Ascending aorta (tissue), 2 donors: ENCODE measurements around the gene TNS4. TPM values are rescaled to one million over a fixed set of nuclear protein-coding genes. Genes with fewer than 3 reads are reported as not detected.
A peak's percentile ranks its signal among the peaks of the same experiment; 100 is the strongest.

Experiments
- DNase-seq, 2 donors: peaks; one replicate each; pipeline ENCODE4 v3.0.0-alpha.2; 2019; ENCODE audit warnings: low spot score in 2 of 2
- H3K27ac ChIP-seq, 2 donors: fragments of 200-600 bp; sonication (generic); one replicate each; pipeline ENCODE4 v1.5.1; 2016 to 2017; ENCODE audit warnings: mild to moderate bottlenecking in 1 of 2
- H3K27me3 ChIP-seq: fragments of 200-600 bp; sonication (generic); one replicate; pipeline ENCODE4 v1.5.1; 2017
- H3K36me3 ChIP-seq, 2 donors: fragments of 200-600 bp; sonication (generic); one replicate each; pipeline ENCODE4 v1.5.1; 2016
- H3K4me1 ChIP-seq, 2 donors: fragments of 200-600 bp; sonication (generic); one replicate each; pipeline ENCODE4 v1.5.1; 2016 to 2017; ENCODE audit warnings: mild to moderate bottlenecking in 1 of 2
- H3K4me3 ChIP-seq, 2 donors: fragments of 200-600 bp; sonication (generic); one replicate each; pipeline ENCODE4 v1.5.1; 2016 to 2017; ENCODE audit warnings: mild to moderate bottlenecking in 1 of 2
- H3K9me3 ChIP-seq, 2 donors: fragments of 200-600 bp; sonication (generic); one replicate each; pipeline ENCODE4 v1.5.1; 2016
- intact Hi-C: fragments of 100-400 bp; cut with DNase I; formaldehyde crosslinking; loops from one replicate; pipeline ENCODE4 v1.15.1; 2023
- total RNA-seq: library from RNA; depleted of rRNA; stranded (reverse); fragments of >200 nt; gene quantifications from one replicate; pipeline ENCODE4 v1.1.0, GENCODE V29; 2016
- TF ChIP-seq, protein P1 (sequence below), 3 experiments: fragments of 200-600 bp in 2 of 3; fragments of 450-650 bp in 1 of 3; sonication (generic) in 2 of 3; IDR thresholded peaks; one replicate each; pipeline ENCODE4 v1.5.1; 2016 to 2019; ENCODE audit warnings: antibody characterized with exemption in 3 of 3, mild to moderate bottlenecking in 1 of 3, moderate library complexity in 1 of 3

TNS4 gene
- total RNA-seq, 1 donor from 2014 or later, result not detected

DNA sequence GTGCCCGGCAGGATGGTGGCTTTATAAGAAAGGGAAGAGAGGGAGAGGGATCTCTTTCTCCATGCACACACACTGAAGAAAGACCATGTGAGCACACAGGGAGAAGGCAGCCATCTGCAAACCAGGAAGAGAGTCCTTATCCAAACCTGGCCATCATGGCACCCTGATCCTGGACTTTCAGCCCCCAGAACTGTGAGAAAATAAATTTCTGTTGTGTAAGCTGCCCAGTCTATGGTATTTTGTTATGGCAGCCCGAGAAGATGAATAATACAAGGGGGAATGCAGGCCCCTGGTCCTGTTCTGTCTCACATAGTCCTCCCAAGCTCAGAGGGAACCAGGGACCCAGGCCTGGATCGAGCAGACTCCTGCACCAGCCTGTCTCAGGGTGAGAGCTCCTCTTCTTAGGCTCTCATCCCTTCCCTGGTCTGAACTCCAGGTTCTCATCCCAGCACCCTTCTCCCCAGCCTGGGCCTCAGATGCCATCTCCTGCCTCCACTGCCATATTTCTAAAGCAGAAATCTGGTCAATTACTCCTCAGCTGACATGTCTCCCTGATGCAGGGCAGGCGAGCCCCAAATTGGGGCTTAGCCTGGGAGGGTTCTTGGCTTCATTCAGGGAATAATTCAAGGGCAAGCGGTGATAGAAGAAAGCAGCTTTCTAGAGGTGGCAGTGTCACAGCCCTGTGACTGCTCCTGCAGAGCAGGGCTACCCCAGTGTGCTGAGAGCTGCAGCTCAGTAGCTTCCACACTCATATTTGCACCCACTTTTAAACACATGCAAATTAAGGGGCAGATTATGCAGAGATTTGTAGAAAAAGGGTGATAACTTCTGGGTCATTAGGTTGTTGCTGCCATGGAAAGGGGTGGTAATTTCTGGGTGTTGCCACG lies 29.3 kb downstream of the TNS4 start:
- no peaks in the 10 kb centered on the region for H3K27me3 ChIP-seq
- intact Hi-C loops, result no loop called here
- H3K4me1 ChIP-seq, result peaks cover 0 to 12% of the 10 kb centered on the region in 2 donors
- peak overlapping the region; percentile 9 to 33 for H3K27ac ChIP-seq
- TF ChIP-seq, protein P1, sequence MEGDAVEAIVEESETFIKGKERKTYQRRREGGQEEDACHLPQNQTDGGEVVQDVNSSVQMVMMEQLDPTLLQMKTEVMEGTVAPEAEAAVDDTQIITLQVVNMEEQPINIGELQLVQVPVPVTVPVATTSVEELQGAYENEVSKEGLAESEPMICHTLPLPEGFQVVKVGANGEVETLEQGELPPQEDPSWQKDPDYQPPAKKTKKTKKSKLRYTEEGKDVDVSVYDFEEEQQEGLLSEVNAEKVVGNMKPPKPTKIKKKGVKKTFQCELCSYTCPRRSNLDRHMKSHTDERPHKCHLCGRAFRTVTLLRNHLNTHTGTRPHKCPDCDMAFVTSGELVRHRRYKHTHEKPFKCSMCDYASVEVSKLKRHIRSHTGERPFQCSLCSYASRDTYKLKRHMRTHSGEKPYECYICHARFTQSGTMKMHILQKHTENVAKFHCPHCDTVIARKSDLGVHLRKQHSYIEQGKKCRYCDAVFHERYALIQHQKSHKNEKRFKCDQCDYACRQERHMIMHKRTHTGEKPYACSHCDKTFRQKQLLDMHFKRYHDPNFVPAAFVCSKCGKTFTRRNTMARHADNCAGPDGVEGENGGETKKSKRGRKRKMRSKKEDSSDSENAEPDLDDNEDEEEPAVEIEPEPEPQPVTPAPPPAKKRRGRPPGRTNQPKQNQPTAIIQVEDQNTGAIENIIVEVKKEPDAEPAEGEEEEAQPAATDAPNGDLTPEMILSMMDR (IDR thresholded peaks at IDR 0.05), result no peak
- no peaks in the 10 kb centered on the region for H3K9me3 ChIP-seq
- DNase-seq, result no peak
- no peak overlapping the region for H3K4me3 ChIP-seq
- no peaks in the 10 kb centered on the region for H3K36me3 ChIP-seq

GRCh38 chr17:40470932-40471828 lies 30.2 kb downstream of the TNS4 start:
- H3K4me3 ChIP-seq, result no peak overlapping the region
- no peaks in the 10 kb centered on the region for H3K27me3 ChIP-seq
- no peaks in the 10 kb centered on the region for H3K9me3 ChIP-seq
- TF ChIP-seq, protein P1 (IDR thresholded peaks at IDR 0.05), result no peak
- H3K27ac ChIP-seq, result peak overlapping the region; percentile 33 to 61
- peaks cover 0 to 12% of the 10 kb centered on the region in 2 donors for H3K4me1 ChIP-seq
- intact Hi-C loops, result no loop called here
- no peak for DNase-seq
- no peaks in the 10 kb centered on the region for H3K36me3 ChIP-seq

- no peaks in the 10 kb centered on the region for H3K27me3 ChIP-seq
- peaks cover 0 to 8% of the 10 kb centered on the region in 2 donors for H3K4me1 ChIP-seq
- no peaks in the 10 kb centered on the region for H3K9me3 ChIP-seq
- no peak for DNase-seq
- no peak overlapping the region for H3K4me3 ChIP-seq
- H3K36me3 ChIP-seq, result no peaks in the 10 kb centered on the region
- TF ChIP-seq, protein P1 (IDR thresholded peaks at IDR 0.05), result no peak
- intact Hi-C loops, result no loop called here
- no peak overlapping the region for H3K27ac ChIP-seq
Observed at GRCh38 chr17:40469805-40470675, 31.4 kb downstream of the TNS4 start.

DNA sequence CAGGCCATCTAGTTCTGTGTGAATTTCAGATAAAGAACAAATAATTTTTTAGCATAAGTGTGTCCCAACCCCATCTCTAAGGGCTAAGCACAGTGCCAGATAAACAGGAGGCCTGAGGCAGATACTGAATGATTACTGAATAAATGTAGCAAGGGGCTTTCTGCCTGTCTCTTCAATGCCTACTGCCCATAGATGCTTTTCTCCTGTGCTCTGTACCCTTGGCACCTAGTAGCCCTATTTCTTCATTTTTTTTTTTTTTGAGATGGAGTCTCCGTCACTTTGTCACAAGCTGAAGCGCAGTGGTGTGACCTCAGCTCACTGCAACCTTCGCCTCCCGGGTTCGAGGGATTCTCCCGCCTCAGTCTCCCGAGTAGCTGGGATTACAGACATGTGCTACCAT lies 32.9 kb downstream of the TNS4 start:
- DNase-seq, result no peak
- Histone ChIP-seq H3K27ac (no peak overlapping the region), H3K9me3 (no peaks in the 10 kb centered on the region), H3K36me3 (no peaks in the 10 kb centered on the region), H3K4me3 (no peak overlapping the region), H3K27me3 (no peaks in the 10 kb centered on the region), H3K4me1 (peaks cover 0 to 8% of the 10 kb centered on the region in 2 donors)
- intact Hi-C loops, result no loop called here
- TF ChIP-seq, protein P1 (IDR thresholded peaks at IDR 0.05), result no peak

DNA sequence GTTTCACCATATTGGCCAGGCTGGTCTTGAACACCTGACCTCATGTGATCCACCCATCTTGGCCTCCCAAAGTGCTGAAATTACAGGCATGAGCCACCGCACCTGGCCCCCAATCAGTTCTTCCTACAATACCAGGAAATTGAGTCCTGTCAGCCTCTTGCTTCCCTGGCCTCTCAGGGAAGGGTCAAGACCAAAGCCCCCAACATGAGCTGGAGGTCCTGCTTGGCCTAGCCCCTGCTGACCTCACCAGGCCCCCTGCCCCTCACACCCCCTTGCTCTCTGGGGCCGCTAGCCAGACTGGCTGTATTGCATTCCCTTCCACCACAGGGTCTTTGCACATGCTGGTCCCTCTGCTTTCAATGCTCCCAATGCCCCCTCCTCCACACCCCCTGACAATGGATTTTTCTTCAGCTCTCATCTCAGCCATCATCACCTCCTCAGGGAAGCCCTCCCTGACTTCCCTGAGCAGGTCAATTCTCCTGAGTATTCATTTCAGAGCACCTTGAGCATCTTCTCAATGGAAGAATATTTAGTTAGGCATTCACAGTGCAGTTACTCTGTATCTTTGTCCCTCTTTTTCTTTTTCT lies 34.0 kb downstream of the TNS4 start:
- Histone ChIP-seq H3K27ac (no peak overlapping the region), H3K36me3 (no peaks in the 10 kb centered on the region), H3K4me1 (peaks cover 0 to 8% of the 10 kb centered on the region in 2 donors), H3K9me3 (no peaks in the 10 kb centered on the region), H3K27me3 (no peaks in the 10 kb centered on the region), H3K4me3 (no peak overlapping the region)
- no peak for DNase-seq
- intact Hi-C loops, result no loop called here
- TF ChIP-seq, protein P1 (IDR thresholded peaks at IDR 0.05), result no peak
